NCI-H2107 (cell line): ENCODE results near the gene CBL.

ENCODE experiments used
- DNase-seq: peaks from one replicate; lab custom pipeline; 2025; lab: John Stamatoyannopoulos, UW

Gene CBL

DNA sequence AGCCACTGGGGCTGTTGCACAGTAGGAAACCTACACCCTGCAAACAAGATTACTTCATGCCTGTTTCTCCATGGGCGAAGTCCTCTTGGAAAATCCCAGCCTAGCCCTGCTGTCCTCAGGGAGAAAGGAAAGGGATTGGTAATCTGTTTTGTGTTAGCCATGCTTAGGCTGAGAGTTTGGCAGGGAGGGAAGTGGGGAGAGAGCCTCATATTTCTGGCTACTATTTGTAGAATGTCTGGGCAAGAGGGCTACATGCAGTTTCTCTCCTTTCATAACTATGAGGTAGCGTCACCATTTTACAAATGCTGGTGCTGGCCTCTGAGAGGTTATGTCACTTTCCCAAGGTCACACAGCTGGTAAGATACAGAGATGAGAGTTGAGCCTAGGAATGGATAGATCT is 141.1 kb downstream of the CBL start:
- no peak for DNase-seq

DNA sequence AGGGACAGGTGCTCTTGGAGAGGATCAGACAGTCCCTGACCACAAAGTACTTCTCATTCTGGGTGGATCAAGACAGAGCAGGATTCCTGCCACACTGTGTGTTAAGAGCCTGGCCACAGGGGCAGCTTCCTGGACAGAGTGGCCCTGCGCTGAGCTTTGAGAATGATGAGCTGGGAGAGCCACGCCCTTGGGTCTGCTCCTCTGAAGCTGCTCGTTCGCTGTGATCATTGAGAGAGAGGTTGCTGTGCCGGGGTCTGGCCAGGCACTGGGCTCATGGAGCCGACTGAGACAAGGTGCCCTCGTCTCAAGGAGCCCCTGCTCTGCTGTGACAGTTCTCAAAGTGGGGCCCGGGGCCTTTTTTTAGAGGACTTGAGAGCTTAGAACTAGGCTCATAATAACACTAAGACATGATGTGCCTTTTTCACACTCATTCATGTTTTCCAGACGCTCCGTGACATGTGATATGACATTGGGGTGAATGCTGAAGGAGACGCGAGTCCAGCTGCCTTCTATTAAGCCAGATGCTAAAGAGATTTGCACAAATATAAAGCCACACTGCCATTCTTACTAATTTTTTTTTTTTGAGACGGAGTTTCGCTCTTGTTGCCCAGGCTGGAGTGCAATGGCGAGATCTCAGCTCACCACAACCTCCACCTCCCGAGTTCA is 141.9 kb downstream of the CBL start:
- no peak for DNase-seq

DNA sequence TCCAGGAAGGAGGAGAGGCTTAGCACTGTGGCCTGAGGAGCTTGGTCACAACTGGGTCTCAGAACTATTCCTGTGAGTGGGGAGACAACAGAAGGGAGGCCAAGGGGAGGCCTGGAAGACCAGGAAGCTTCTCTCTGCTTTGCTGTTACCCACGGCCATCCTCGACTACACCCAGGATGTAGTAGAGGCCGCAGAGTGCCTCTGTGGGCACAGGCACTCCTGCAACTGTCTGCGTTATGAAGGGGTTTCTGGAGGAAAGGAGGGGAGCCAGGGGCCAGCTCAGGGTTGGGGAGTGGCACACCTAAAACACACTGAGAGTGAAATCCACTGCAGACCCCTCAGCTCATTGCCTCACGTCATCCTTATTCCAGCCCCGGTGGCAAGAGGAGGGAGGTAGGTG is 144.2 kb downstream of the CBL start:
- no peak for DNase-seq

DNA sequence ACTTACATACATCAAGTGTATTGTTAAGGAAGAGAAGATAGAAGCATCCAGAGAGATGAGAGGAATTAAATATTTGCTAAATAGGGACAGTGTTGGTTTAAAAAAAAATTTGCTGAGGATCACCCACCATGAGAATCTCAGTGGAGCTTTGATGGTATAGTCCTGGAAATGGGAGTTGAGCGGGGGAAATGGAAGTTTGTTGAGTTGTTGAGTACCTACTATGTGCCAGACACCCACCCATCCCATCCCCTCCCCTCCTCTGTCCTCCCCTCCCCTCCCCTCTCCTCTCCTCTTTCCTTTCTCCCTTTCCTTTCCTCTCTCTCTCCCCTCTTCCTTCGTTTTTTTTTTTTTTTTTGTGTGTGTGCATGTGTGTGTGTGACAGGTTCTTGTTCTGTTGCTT is 145.1 kb downstream of the CBL start:
- DNase-seq = no peak

DNA sequence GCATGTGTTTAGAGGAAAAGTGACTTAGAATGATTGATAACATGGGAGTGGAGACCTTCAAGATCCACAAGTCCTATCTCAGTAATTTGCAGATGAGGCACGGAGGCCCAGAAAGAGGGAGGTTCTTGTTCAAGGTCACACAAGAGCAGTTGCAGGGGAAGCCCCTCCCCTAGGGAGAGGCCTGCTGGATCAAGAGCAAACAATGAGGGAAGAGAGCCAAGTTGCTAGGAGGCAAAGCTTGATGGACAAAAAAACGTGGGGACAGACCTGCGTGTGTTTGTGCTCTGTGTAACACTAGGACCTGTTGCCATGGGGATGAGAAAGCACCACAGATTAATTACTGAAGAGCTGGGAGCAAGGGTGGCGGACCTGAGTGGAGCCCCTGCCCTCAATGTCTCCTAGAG is 146.7 kb downstream of the CBL start:
- DNase-seq = no peak

DNA sequence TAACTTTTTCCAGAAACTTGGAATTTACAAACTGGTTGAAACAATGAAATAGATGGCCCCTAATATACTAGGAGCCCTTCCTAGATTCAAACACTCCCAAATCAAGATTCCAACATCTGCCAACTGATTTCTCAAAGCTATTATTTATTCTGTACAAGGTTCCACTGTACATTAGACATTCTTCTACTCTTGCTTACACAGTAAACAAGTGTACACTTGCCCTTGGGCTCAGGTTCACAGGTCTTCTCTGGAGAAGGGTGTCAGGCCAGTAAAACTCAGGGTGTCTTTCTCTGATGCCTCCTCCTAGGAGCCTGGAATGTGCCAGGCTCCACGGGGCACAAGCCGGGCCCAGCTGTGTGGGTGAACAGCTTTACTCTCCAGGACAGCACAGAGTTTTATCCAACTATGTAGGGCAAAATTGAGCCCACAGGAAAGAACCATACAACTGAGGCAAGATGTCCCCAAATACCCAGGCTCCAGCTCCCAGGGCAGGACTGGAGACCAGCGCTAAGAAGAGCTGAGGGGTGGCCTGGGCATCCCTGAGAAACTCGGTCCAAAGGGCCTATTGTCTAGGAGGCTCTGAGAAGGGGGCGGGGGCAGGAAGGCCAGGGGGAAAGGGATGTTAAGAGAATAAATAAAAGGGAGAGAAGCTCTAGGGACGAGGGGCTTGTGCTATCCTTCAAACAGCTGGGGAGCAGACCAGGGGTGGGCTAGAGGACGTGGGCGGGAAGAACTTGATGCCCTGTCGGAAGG is 149.1 kb downstream of the CBL start:
- no peak for DNase-seq

DNA sequence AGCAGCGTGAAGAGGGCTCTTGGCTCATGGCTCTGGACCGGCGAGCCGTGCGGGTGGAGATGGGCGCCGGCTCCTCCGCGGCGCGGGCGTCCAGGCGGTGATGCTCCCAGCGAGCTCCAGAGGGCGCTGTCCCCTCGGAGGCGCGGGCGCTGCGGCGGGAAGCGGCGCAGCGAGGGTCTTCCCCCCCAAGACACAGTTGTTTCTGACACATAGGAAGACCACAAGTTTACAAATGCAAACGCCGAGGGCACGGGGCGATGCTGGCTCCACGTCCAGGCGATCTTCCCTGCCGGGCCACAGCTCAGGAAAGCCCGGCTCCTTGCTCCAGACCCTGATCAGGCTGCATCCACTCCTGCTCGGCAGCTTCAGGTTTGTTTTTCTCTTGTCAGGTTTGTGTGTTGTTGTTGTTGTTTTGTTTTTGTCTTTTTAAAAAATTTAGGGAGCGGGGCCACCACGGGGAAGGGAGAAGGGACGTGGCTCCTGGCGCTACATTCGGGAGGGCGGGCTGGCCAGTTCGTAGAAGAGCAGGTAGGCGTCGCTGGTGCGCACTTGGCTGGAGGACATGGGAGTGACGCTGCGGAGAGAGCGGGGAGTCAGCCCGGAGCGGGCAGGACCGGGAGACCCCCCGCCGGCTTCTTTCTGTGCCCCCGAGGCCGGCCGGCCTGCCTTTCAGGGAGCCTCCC is 150.4 kb downstream of the CBL start:
- peak; percentile 53 for DNase-seq

DNA sequence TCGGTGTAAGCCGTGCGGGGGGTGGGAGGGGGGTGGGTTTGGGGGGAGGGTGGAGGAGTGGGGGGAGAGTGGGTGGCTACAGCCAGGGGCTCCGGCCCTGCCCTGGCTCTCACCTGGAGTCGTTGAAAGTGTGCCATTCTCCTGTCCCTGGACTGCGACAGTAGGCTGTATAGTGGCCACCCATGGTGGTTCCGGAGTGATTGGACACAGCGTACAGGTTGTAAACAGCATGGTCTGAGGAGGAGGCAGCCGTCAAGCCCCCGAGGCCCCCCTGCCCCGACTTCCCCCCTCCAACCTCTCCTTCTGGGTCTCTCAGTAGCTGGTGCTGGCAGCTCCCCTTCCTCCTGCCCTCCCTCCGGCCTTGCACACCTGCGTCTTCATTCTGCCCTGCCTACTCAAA is 150.9 kb downstream of the CBL start:
- no peak for DNase-seq
